HCT116 (cell line): ENCODE results near the gene XRCC3. TPM values are rescaled to one million over a fixed set of nuclear protein-coding genes. Genes with fewer than 3 reads are reported as not detected.

Source experiments
- ATAC-seq: fragments of 200-7000 bp; cut with Tn5 transposase; 2 replicates; pipeline ENCODE4 v1.9.1; 2020; ENCODE audit warnings: mild to moderate bottlenecking, moderate library complexity
- BruUV-seq: library from RNA; stranded (reverse); fragments of 400-500 nt; replicated peaks from 2 replicates; lab custom pipeline; 2021; lab: Mats Ljungman, UMichigan
- CTCF ChIA-PET: fragments of 300-600 bp; sonication (Branson Sonifier 250); formaldehyde crosslinking; loops from one replicate; lab custom pipeline; 2021; ENCODE audit warnings: antibody characterized with exemption; lab: Charles Lee
- POLR2A ChIA-PET: fragments of 300-600, 350-600 bp; sonication (Branson Sonifier 250); formaldehyde crosslinking; loops from one replicate; lab custom pipeline; 2021; ENCODE audit warnings: antibody characterized with exemption; lab: Charles Lee
- RAD21 ChIA-PET, 2 experiments: fragments of 300-600 bp; sonication (Branson Sonifier 250); formaldehyde crosslinking; loops; one replicate each; lab custom pipeline; 2023; ENCODE audit warnings: low total read pairs in 2 of 2; ENCODE audit not compliant: uncharacterized antibody in 2 of 2, unreplicated experiment in 2 of 2, low non-redundant PET in 1 of 2; lab: Charles Lee
- DNase-seq: peaks from one replicate; pipeline ENCODE4 v3.0.0-alpha.2; 2010; ENCODE audit warnings: low read depth, low spot score
- H2AFZ ChIP-seq: fragments of 200-600 bp; shearing (Covaris generic), sonication (generic); 2 replicates; pipeline ENCODE4 v1.6.1; 2017; ENCODE audit warnings: low read depth, mixed run types, mixed read lengths, antibody characterized with exemption, low read length; ENCODE audit not compliant: poor library complexity, severe bottlenecking
- H3K27ac ChIP-seq: 2 replicates; pipeline ENCODE4 v1.5.1; 2012; ENCODE audit warnings: low read depth, low read length
- H3K27me3 ChIP-seq: fragments of 200-600 bp; sonication (generic); 2 replicates; pipeline ENCODE4 v1.6.1; 2016; ENCODE audit warnings: mixed run types, low read length, mixed read lengths; ENCODE audit not compliant: insufficient read depth
- H3K36me3 ChIP-seq, 2 experiments: fragments of 200-500 bp in 1 of 2; fragments of 200-600 bp in 1 of 2; sonication (Bioruptor generic) in 1 of 2; sonication (generic) in 1 of 2; 2 replicates each; pipeline versions ENCODE4 v1.5.1 to v1.6.1; 2014 to 2016; ENCODE audit warnings: low read length in 2 of 2, inconsistent platforms in 1 of 2, mixed read lengths in 1 of 2, mixed run types in 1 of 2; ENCODE audit not compliant: insufficient read depth in 2 of 2, control insufficient read depth in 1 of 2
- H3K4me1 ChIP-seq, 2 experiments: fragments of 200-600 bp in 1 of 2; sonication (generic) in 1 of 2; 2 replicates each; pipeline versions ENCODE4 v1.5.1 to v1.6.1; 2012 to 2017; ENCODE audit warnings: low read length in 2 of 2, inconsistent platforms in 1 of 2, mild to moderate bottlenecking in 1 of 2, mixed read lengths in 1 of 2, mixed run types in 1 of 2, moderate library complexity in 1 of 2; ENCODE audit not compliant: insufficient read depth in 2 of 2, control insufficient read depth in 1 of 2
- H3K4me2 ChIP-seq: fragments of 200-600 bp; sonication (generic); 2 replicates; pipeline ENCODE4 v1.6.1; 2017; ENCODE audit warnings: mixed run types, low read length, mixed read lengths
- H3K4me3 ChIP-seq, 2 experiments: fragments of 200-600 bp in 1 of 2; sonication (generic) in 1 of 2; replicated peaks in 1 of 2; 2 replicates each; pipeline ENCODE4 v1.5.1; 2011 to 2016; ENCODE audit warnings: low read length in 2 of 2, control low read depth in 1 of 2, low read depth in 1 of 2, mild to moderate bottlenecking in 1 of 2, mixed read lengths in 1 of 2, mixed run types in 1 of 2
- H3K79me2 ChIP-seq: fragments of 200-600 bp; sonication (generic); 2 replicates; pipeline ENCODE4 v1.6.1; 2017; ENCODE audit warnings: mild to moderate bottlenecking, mixed run types, low read length, moderate library complexity, mixed read lengths; ENCODE audit not compliant: insufficient read depth
- H3K9ac ChIP-seq: fragments of 200-600 bp; sonication (generic); 2 replicates; pipeline ENCODE4 v1.6.1; 2016; ENCODE audit warnings: low read length, mixed read lengths
- H3K9me2 ChIP-seq: fragments of 200-600 bp; sonication (generic), shearing (Covaris generic); 2 replicates; pipeline ENCODE4 v1.6.1; 2017; ENCODE audit warnings: mixed run types, mild to moderate bottlenecking, moderate library complexity; ENCODE audit not compliant: insufficient read depth
- H3K9me3 ChIP-seq, 2 experiments: fragments of 200-500 bp in 1 of 2; fragments of 200-600 bp in 1 of 2; sonication (Bioruptor generic) in 1 of 2; sonication (generic) in 1 of 2; 2 replicates each; pipeline ENCODE4 v1.6.1; 2014 to 2017; ENCODE audit warnings: low read length in 2 of 2, mixed read lengths in 2 of 2, inconsistent platforms in 1 of 2, low read depth in 1 of 2, mild to moderate bottlenecking in 1 of 2, mixed run types in 1 of 2, moderate library complexity in 1 of 2; ENCODE audit not compliant: control insufficient read depth in 1 of 2, insufficient read depth in 1 of 2
- H4K20me1 ChIP-seq: fragments of 200-600 bp; sonication (generic), shearing (Covaris generic); 2 replicates; pipeline ENCODE4 v1.6.1; 2017; ENCODE audit warnings: mixed run types, mild to moderate bottlenecking, moderate library complexity; ENCODE audit not compliant: insufficient read depth
- EZH2phosphoT487 ChIP-seq: fragments of 200-600 bp; IDR thresholded peaks from 2 replicates; pipeline ENCODE4 v1.6.1; 2018; ENCODE audit warnings: antibody characterized with exemption, borderline replicate concordance
- TCF7L2 ChIP-seq: IDR thresholded peaks from 2 replicates; pipeline ENCODE4 v1.7.0; 2011; ENCODE audit warnings: borderline replicate concordance, inconsistent platforms; ENCODE audit not compliant: insufficient read depth, insufficient read length; ENCODE audit errors: extremely low read depth
- ZNF274 ChIP-seq: fragments of 200-500 bp; sonication (Bioruptor generic); IDR thresholded peaks from 2 replicates; pipeline ENCODE4 v1.6.1; 2014; ENCODE audit warnings: mild to moderate bottlenecking, low read depth, low read length, inconsistent platforms
- intact Hi-C: fragments of 100-400 bp; cut with micrococcal nuclease; formaldehyde crosslinking; loops from 2 replicates; pipeline ENCODE4 v1.10.0; 2022
- total RNA-seq: library from RNA; stranded (reverse); gene quantifications from one replicate; pipeline ENCODE4 v1.2.1, GENCODE V29; 2021; ENCODE audit not compliant: unreplicated experiment
- TF ChIP-seq, protein P1 (sequence below): IDR thresholded peaks from 2 replicates; pipeline ENCODE4 v1.6.1; 2011; ENCODE audit warnings: mild to moderate bottlenecking, low read length, moderate library complexity; ENCODE audit not compliant: insufficient replicate concordance; ENCODE audit errors: extremely low read depth
- TF ChIP-seq, protein P2 (sequence below): IDR thresholded peaks from 2 replicates; pipeline ENCODE4 v1.6.1; 2012
- TF ChIP-seq, protein P3 (sequence below): IDR thresholded peaks from 2 replicates; pipeline ENCODE4 v1.6.1; 2012

XRCC3 gene
- total RNA-seq, 1 experiment from 2014 or later, result 48.7 TPM

DNA sequence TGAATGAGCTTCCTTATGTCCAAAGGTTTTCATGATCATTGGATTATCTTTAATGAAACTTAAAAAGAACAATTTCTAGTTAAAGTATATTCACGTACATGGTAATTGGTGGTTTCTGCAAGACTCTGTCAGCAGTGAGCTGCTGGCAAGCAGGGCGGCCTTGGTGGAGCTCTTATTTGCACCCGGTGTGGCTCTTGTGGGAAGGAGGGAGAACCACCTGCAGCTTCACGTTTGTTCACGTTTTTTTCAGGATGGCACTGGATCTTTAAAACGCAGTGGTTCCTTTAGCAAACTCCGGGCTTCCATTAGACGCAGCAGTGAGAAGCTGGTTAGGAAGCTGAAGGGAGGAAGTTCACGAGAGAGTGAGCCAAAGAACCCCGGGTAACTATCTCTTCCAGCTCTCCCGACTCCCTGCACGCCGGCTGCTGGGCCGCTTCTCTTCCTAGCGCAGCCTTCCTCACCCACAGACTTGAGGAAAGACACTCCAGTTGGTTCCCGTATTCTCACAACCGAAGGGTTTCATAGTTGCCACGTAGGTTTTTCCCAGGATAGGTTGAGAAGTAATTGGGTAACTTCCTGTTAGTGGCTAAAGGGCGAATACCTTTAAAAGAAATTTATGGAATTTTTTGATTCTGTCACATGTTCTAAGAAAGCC, 28.3 kb downstream of the XRCC3 start (continued):
- TF ChIP-seq, protein P1, sequence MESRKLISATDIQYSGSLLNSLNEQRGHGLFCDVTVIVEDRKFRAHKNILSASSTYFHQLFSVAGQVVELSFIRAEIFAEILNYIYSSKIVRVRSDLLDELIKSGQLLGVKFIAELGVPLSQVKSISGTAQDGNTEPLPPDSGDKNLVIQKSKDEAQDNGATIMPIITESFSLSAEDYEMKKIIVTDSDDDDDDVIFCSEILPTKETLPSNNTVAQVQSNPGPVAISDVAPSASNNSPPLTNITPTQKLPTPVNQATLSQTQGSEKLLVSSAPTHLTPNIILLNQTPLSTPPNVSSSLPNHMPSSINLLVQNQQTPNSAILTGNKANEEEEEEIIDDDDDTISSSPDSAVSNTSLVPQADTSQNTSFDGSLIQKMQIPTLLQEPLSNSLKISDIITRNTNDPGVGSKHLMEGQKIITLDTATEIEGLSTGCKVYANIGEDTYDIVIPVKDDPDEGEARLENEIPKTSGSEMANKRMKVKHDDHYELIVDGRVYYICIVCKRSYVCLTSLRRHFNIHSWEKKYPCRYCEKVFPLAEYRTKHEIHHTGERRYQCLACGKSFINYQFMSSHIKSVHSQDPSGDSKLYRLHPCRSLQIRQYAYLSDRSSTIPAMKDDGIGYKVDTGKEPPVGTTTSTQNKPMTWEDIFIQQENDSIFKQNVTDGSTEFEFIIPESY, result no peak

DNA sequence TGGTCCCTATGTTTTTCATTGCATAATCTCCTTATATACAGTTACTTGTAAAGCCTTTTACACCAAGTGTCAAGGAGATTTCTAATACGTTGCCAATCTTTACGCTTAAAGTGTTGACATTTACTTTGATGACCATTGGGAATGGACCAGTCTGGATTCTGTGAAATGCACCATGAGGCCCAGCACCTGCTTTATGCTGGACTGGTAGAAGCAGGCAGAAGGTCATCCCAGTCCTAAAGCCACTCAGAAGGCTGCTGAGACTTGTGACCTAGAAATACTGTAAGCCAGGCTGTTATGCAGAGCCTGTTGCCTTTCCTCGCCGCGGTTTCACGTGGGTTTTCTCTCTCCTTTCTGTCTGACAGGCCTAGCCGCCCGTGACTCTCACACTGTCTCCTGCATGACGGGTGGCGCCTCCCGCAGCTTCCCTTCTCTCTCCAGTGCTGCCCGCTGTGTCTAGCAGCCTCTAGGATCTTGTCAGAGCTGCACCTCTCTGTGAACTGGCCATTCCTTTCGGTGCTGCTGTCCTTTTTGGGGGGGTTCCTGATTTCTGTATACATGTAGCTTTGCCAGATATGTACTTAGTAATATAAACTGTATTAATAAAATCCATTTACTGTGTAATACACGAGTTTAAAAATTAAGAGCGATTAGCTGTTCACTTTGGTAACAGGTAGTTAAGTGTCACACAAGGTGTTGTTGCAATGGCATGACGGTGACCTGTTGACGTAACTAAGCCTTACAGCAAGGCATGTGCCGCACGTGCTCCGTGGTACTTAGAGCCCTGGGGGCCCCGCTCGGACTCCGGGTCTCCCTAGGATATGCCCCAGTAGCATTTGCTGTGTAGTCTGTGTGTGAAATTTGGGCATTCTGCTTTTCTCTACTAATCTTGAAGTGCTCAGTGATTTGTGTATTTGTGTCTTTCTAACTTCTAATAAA, 29.7 kb downstream of the XRCC3 start:
- TF ChIP-seq TCF7L2, result no peak
- no peak for TF ChIP-seq ZNF274
- TF ChIP-seq, protein P2, sequence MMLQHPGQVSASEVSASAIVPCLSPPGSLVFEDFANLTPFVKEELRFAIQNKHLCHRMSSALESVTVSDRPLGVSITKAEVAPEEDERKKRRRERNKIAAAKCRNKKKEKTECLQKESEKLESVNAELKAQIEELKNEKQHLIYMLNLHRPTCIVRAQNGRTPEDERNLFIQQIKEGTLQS, result no peak
- TF ChIP-seq EZH2phosphoT487, result no peak
- TF ChIP-seq, protein P3, sequence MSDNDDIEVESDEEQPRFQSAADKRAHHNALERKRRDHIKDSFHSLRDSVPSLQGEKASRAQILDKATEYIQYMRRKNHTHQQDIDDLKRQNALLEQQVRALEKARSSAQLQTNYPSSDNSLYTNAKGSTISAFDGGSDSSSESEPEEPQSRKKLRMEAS, result no peak
- peaks cover 16% of the 10 kb centered on the region; the same call in 1 of the 2 replicates for H3K79me2 ChIP-seq

More for the DNA sequence above, 29.7 kb downstream of the XRCC3 start:
- Histone ChIP-seq H3K9me2 (no peaks in the 10 kb centered on the region), H3K4me1 (no peaks in the 10 kb centered on the region; a peak in 1 of 4 replicates), H3K9me3 (no peaks in the 10 kb centered on the region), H3K9ac (no peak overlapping the region), H3K4me2 (no peak overlapping the region), H3K27me3 (no peaks in the 10 kb centered on the region), H3K27ac (no peak overlapping the region), H3K4me3 (no peak overlapping the region), H3K36me3 (peaks cover 39 to 40% of the 10 kb centered on the region in 2 experiments; a peak in 3 of 4 replicates), H4K20me1 (peaks cover 15% of the 10 kb centered on the region; the same call in 1 of the 2 replicates), H2AFZ (no peak overlapping the region)
- ChIA-PET POLR2A (no interaction called here), CTCF (no interaction called here), RAD21 (no interaction called here)
- BruUV-seq, result no TSS peak
- intact Hi-C loops, result no loop called here
- DNase-seq (no peak), ATAC-seq (no peak)
